DOHH2 (cell line): ENCODE measurements around the gene ZNF467.

Source experiments
- H3F3A ChIP-seq: fragments of 200-600 bp; sonication (generic), shearing (Covaris generic); 2 replicates; pipeline ENCODE4 v1.6.0; 2016; ENCODE audit warnings: antibody characterized with exemption, mild to moderate bottlenecking; ENCODE audit not compliant: control insufficient read depth, insufficient read depth
- H3K27ac ChIP-seq: fragments of 200-600 bp; sonication (generic); 2 replicates; pipeline ENCODE4 v1.5.1; 2014; ENCODE audit warnings: low read depth, mild to moderate bottlenecking, low read length, moderate library complexity
- H3K27me3 ChIP-seq: fragments of 200-600 bp; sonication (generic); 2 replicates; pipeline ENCODE4 v1.6.1; 2014; ENCODE audit warnings: mild to moderate bottlenecking, low read length, mixed read lengths; ENCODE audit not compliant: control insufficient read depth
- H3K36me3 ChIP-seq: fragments of 200-600 bp; sonication (generic); 2 replicates; pipeline ENCODE4 v1.6.1; 2014; ENCODE audit warnings: mild to moderate bottlenecking, low read length, moderate library complexity, mixed read lengths; ENCODE audit not compliant: control insufficient read depth
- H3K4me1 ChIP-seq: fragments of 200-600 bp; sonication (generic); 2 replicates; pipeline ENCODE4 v1.6.1; 2014; ENCODE audit warnings: mild to moderate bottlenecking, low read length, mixed read lengths; ENCODE audit not compliant: control insufficient read depth
- H3K4me2 ChIP-seq: fragments of 200-600 bp; sonication (generic); 2 replicates; pipeline ENCODE4 v1.6.0; 2014; ENCODE audit warnings: mild to moderate bottlenecking, low read length, moderate library complexity
- H3K4me3 ChIP-seq: fragments of 200-600 bp; sonication (generic); 2 replicates; pipeline ENCODE4 v1.5.1; 2014; ENCODE audit warnings: mild to moderate bottlenecking, low read length, mixed read lengths
- H3K79me2 ChIP-seq: fragments of 200-600 bp; sonication (generic); 2 replicates; pipeline ENCODE4 v1.6.1; 2014; ENCODE audit warnings: mild to moderate bottlenecking, low read length, mixed read lengths; ENCODE audit not compliant: control insufficient read depth
- H3K9me2 ChIP-seq: fragments of 200-600 bp; sonication (generic); replicated peaks from 2 replicates; pipeline ENCODE4 v1.6.1; 2014; ENCODE audit warnings: mild to moderate bottlenecking, low read length, mixed read lengths; ENCODE audit not compliant: control insufficient read depth
- H3K9me3 ChIP-seq: fragments of 200-600 bp; sonication (generic); 2 replicates; pipeline ENCODE4 v1.6.1; 2014; ENCODE audit warnings: antibody characterized with exemption, low read length, mixed read lengths; ENCODE audit not compliant: control insufficient read depth, insufficient read depth
- H4K20me1 ChIP-seq: fragments of 200-600 bp; sonication (generic); 2 replicates; pipeline ENCODE4 v1.6.0; 2014; ENCODE audit warnings: low read depth, mild to moderate bottlenecking, antibody characterized with exemption, low read length, moderate library complexity; ENCODE audit not compliant: control insufficient read depth, insufficient read depth
- EZH2phosphoT487 ChIP-seq: fragments of 200-600 bp; sonication (generic); IDR thresholded peaks from 2 replicates; pipeline ENCODE4 v1.6.1; 2017; ENCODE audit warnings: borderline replicate concordance, mild to moderate bottlenecking, antibody characterized with exemption, low read length, moderate library complexity, mixed read lengths
- TF ChIP-seq, protein P1 (sequence below): fragments of 200-600 bp; sonication (generic); IDR thresholded peaks from one replicate; pipeline ENCODE4 v1.5.1; 2014; ENCODE audit warnings: antibody characterized with exemption, mild to moderate bottlenecking, low read depth, low read length; ENCODE audit not compliant: poor library complexity, severe bottlenecking

Gene ZNF467

DNA sequence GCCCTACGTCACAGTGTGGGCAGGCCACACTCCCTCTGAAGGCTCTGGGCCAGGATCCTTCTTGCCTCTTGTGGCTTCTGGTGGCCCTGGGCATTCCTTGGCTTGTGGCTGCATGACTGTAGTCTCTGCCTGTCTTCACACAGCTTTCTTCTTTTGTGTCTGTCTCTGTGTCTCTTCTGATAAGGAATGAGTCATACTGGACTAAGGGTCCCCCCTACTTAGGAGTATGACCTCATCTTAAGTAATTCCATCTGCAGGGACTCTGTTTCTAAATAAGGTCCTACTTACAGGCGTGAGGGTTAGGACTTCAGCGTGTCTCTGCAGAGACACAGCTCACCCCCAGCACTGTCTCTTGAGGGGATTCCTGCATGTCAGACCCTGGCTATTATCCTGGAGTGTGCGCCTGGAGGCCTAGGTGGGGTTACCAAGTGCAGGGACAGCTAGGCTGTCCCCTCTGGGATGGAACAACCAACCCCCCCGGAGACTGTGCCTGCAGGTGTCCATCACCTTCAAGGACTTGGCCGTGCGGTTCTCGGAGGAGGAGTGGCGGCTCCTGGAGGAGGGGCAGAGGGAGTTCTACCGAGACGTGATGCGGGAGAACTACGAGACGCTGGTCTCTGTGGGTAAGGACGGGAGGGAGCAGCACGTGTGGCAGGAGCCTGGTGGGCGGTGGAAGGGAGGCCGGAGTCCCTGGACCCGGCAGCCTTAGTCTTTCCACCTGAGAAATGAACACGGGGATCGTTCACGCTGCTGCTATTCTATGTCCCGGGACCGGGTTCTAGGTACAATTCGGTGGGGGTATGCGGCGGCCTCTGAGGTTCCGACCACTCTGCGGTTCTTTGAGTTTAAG lies 54.1 kb downstream of the ZNF467 start:
- Histone ChIP-seq H3K4me3 (no peak overlapping the region), H3K27me3 (no peaks in the 10 kb centered on the region), H3F3A (0 out of 2 replicates have a peak, but pooled peaks cover 3% of the 10 kb centered on the region), H3K9me2 (no peaks in the 10 kb centered on the region), H3K4me2 (no peak overlapping the region), H3K9me3 (no peaks in the 10 kb centered on the region), H3K27ac (no peak overlapping the region), H3K79me2 (peaks cover 23% of the 10 kb centered on the region), H3K4me1 (peaks cover 14% of the 10 kb centered on the region), H4K20me1 (no peaks in the 10 kb centered on the region), H3K36me3 (peaks cover 34% of the 10 kb centered on the region)
- no peak for TF ChIP-seq EZH2phosphoT487
- TF ChIP-seq, protein P1, sequence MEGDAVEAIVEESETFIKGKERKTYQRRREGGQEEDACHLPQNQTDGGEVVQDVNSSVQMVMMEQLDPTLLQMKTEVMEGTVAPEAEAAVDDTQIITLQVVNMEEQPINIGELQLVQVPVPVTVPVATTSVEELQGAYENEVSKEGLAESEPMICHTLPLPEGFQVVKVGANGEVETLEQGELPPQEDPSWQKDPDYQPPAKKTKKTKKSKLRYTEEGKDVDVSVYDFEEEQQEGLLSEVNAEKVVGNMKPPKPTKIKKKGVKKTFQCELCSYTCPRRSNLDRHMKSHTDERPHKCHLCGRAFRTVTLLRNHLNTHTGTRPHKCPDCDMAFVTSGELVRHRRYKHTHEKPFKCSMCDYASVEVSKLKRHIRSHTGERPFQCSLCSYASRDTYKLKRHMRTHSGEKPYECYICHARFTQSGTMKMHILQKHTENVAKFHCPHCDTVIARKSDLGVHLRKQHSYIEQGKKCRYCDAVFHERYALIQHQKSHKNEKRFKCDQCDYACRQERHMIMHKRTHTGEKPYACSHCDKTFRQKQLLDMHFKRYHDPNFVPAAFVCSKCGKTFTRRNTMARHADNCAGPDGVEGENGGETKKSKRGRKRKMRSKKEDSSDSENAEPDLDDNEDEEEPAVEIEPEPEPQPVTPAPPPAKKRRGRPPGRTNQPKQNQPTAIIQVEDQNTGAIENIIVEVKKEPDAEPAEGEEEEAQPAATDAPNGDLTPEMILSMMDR: no peak

DNA sequence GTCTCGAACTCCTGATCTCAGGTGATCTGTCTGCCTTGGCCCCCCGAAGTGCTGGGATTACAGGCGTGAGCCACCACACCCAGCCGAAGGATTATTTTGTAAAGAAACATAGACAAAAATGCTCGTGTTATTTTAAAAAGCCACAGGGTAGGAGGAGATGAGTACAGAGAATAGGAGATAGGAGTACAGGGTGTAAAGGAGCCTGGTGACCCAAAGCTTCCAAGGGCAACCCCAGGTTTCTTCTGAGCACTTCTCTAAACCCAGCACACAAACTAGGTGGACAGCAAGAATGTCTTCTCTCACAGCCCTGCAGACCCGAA lies 54.7 kb downstream of the ZNF467 start:
- H3K27me3 ChIP-seq: no peaks in the 10 kb centered on the region
- peaks cover 29% of the 10 kb centered on the region for H3K36me3 ChIP-seq
- H3K9me3 ChIP-seq: no peaks in the 10 kb centered on the region
- no peak overlapping the region for H3K27ac ChIP-seq
- H3K4me1 ChIP-seq: peaks cover 18% of the 10 kb centered on the region
- 0 out of 2 replicates have a peak, but pooled peaks cover 3% of the 10 kb centered on the region for H3F3A ChIP-seq
- peaks cover 23% of the 10 kb centered on the region for H3K79me2 ChIP-seq
- H4K20me1 ChIP-seq: no peaks in the 10 kb centered on the region
- H3K9me2 ChIP-seq: no peaks in the 10 kb centered on the region
- TF ChIP-seq, protein P1: no peak
- TF ChIP-seq EZH2phosphoT487: no peak
- H3K4me2 ChIP-seq: no peak overlapping the region
- H3K4me3 ChIP-seq: no peak overlapping the region

DNA sequence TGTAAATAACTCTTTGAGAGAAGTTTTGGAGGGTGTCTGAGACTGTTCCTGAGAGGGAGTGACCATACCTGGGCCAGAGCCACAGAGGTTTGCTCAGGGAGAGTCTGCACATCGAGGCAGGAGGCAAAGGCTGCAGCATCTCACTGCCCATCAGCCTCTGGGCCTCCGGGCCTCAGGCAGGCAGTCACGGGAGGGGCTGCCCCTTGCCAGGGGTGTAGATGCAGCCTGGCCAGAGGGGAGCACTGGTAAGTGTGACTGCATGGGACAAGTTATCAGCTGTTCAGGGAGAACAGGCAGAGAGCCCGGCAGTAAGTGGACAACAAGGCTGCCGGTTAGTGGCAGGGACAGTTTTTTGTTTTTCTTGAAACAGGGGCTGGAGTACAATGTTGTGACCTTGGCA lies 55.9 kb downstream of the ZNF467 start:
- Histone ChIP-seq H3F3A (0 out of 2 replicates have a peak, but pooled peaks cover 3% of the 10 kb centered on the region), H4K20me1 (no peaks in the 10 kb centered on the region), H3K9me2 (no peaks in the 10 kb centered on the region), H3K4me2 (no peak overlapping the region), H3K27me3 (no peaks in the 10 kb centered on the region), H3K36me3 (peaks cover 18% of the 10 kb centered on the region), H3K4me1 (peaks cover 18% of the 10 kb centered on the region), H3K27ac (no peak overlapping the region), H3K79me2 (peaks cover 23% of the 10 kb centered on the region), H3K4me3 (no peak overlapping the region), H3K9me3 (peaks cover 5% of the 10 kb centered on the region; the same call in 1 of the 2 replicates)
- TF ChIP-seq EZH2phosphoT487: no peak

GRCh38 chr7:149716932-149717307 lies 56.5 kb downstream of the ZNF467 start:
- no peak overlapping the region for H3K4me2 ChIP-seq
- TF ChIP-seq, protein P1: no peak
- TF ChIP-seq EZH2phosphoT487: no peak
- H3K4me1 ChIP-seq: peaks cover 18% of the 10 kb centered on the region
- H3K9me3 ChIP-seq: peaks cover 7% of the 10 kb centered on the region; the same call in 1 of the 2 replicates
- no peaks in the 10 kb centered on the region for H3K27me3 ChIP-seq
- H4K20me1 ChIP-seq: no peaks in the 10 kb centered on the region
- no peak overlapping the region for H3K27ac ChIP-seq
- no peaks in the 10 kb centered on the region for H3K9me2 ChIP-seq
- peaks cover 18% of the 10 kb centered on the region; the same call in 1 of the 2 replicates for H3K36me3 ChIP-seq
- H3K4me3 ChIP-seq: no peak overlapping the region
- H3F3A ChIP-seq: 0 out of 2 replicates have a peak, but pooled peaks cover 5% of the 10 kb centered on the region
- H3K79me2 ChIP-seq: peaks cover 23% of the 10 kb centered on the region
